Small intestine (tissue), 7 donors: ENCODE data around the gene PNMA6E. TPM values are rescaled to one million over a fixed set of nuclear protein-coding genes. Genes with fewer than 3 reads are reported as not detected.
"Not testable (repeated sequence)": the region's sequence is repeated elsewhere in the genome, so short reads cannot be mapped to it uniquely, and the experiment has no call there.

Experiments used
- DNase-seq, 2 donors: peaks; one replicate each; pipeline versions ENCODE4 v3.0.0 to v3.0.0-alpha.2; 2013
- FAIRE-seq: peaks from 2 replicates; lab custom pipeline; 2012; peaks lifted over from hg19 to GRCh38; lab: Jason Lieb, UNC
- H3K27ac ChIP-seq, 3 donors: one replicate each; pipeline ENCODE4 v1.5.1; 2013; ENCODE audit warnings: low read length in 2 of 3, mild to moderate bottlenecking in 2 of 3, control low read depth in 1 of 3, inconsistent platforms in 1 of 3, low read depth in 1 of 3, moderate library complexity in 1 of 3
- H3K27me3 ChIP-seq, 3 donors: one replicate each; pipeline ENCODE4 v1.6.1; 2013; ENCODE audit warnings: low read length in 3 of 3, inconsistent platforms in 1 of 3; ENCODE audit not compliant: control insufficient read depth in 3 of 3, insufficient read depth in 3 of 3
- H3K36me3 ChIP-seq, 3 donors: one replicate each; pipeline ENCODE4 v1.6.1; 2013; ENCODE audit warnings: low read length in 3 of 3, inconsistent platforms in 1 of 3, low read depth in 1 of 3, mild to moderate bottlenecking in 1 of 3, moderate library complexity in 1 of 3; ENCODE audit not compliant: control insufficient read depth in 3 of 3, insufficient read depth in 2 of 3
- H3K4me1 ChIP-seq, 3 donors: one replicate each; pipeline ENCODE4 v1.6.1; 2013; ENCODE audit warnings: low read length in 2 of 3, inconsistent platforms in 1 of 3, low read depth in 1 of 3, mild to moderate bottlenecking in 1 of 3, moderate library complexity in 1 of 3; ENCODE audit not compliant: control insufficient read depth in 3 of 3, insufficient read depth in 2 of 3
- H3K4me3 ChIP-seq, 3 donors: one replicate each; pipeline ENCODE4 v1.5.1; 2013; ENCODE audit warnings: low read length in 3 of 3, control low read depth in 1 of 3, inconsistent platforms in 1 of 3, low read depth in 1 of 3, mild to moderate bottlenecking in 1 of 3, moderate library complexity in 1 of 3
- H3K9me3 ChIP-seq, 2 donors: one replicate each; pipeline ENCODE4 v1.6.1; 2013; ENCODE audit warnings: low read depth in 1 of 2, low read length in 1 of 2; ENCODE audit not compliant: control insufficient read depth in 2 of 2, insufficient read depth in 1 of 2
- WGBS, 3 donors: extraction: QIAGEN DNeasy Blood & Tissue Kit; methylation state at CpG; one replicate each; pipeline ENCODE4 v1.1.7; 2013; 5-methylcytosine and 5-hydroxymethylcytosine counted together
- polyA plus RNA-seq, 4 donors: library from polyadenylated mRNA; stranded (reverse) in 3 of 4; unstranded in 1 of 4; fragments of 200-250 nt in 3 of 4; fragments of 120-200 nt in 1 of 4; gene quantifications; one replicate each; pipeline versions ENCODE4 v1.2.1 to v1.2.3, GENCODE V29; 2013
- donor health status: healthy with polysubstance abuse.
- donor health status: control.
- donor health status: control.
- donor health status: Bipolar disorder and iron deficiency.
- donor health status: healthy.

Gene PNMA6E
- polyA plus RNA-seq, 4 donors: not detected

- Histone ChIP-seq H3K27me3 (no peaks in the 10 kb centered on the region), H3K4me1 (no peaks in the 10 kb centered on the region), H3K36me3 (no peaks in the 10 kb centered on the region), H3K9me3 (no peaks in the 10 kb centered on the region), H3K27ac (no peak overlapping the region), H3K4me3 (no peak overlapping the region)
- DNase-seq (no peak), FAIRE-seq (no peak)
- WGBS, 3 donors: 81 to 89% (median 86%) methylated on average over 14 to 17 of the region's 17 CpGs
These were observed 2.7 kb downstream of the PNMA6E start for GRCh38 chrX:153398275-153398960.

GRCh38 chrX:153397256-153397960 lies 3.7 kb downstream of the PNMA6E start:
- FAIRE-seq (no peak), DNase-seq (no peak)
- no peaks in the 10 kb centered on the region for H3K9me3 ChIP-seq
- H3K27ac ChIP-seq: no peak overlapping the region
- no peaks in the 10 kb centered on the region for H3K4me1 ChIP-seq
- no peak overlapping the region for H3K4me3 ChIP-seq
- H3K36me3 ChIP-seq: no peaks in the 10 kb centered on the region
- H3K27me3 ChIP-seq: no peaks in the 10 kb centered on the region
- WGBS, 3 donors: 73 to 88% (median 74%) methylated on average over 24 to 27 of the region's 27 CpGs

- no peaks in the 10 kb centered on the region for H3K36me3 ChIP-seq
- H3K9me3 ChIP-seq: no peaks in the 10 kb centered on the region
- WGBS, 3 donors: 84 to 93% (median 89%) methylated on average over 9 to 26 of the region's 26 CpGs
- no peak overlapping the region for H3K4me3 ChIP-seq
- H3K27ac ChIP-seq: no peak overlapping the region
- no peaks in the 10 kb centered on the region for H3K27me3 ChIP-seq
- no peaks in the 10 kb centered on the region for H3K4me1 ChIP-seq
- DNase-seq (no peak), FAIRE-seq (no peak)
These were observed 4.6 kb downstream of the PNMA6E start for GRCh38 chrX:153396320-153397195.

- FAIRE-seq: no peak
- H3K4me1 ChIP-seq: no peaks in the 10 kb centered on the region
- 82 to 92% (median 87%) methylated on average over 24 to 26 of the region's 26 CpGs for WGBS, 3 donors
- no peaks in the 10 kb centered on the region for H3K27me3 ChIP-seq
- no peak overlapping the region for H3K27ac ChIP-seq
- H3K4me3 ChIP-seq: no peak overlapping the region
- H3K9me3 ChIP-seq: no peaks in the 10 kb centered on the region
- DNase-seq: no peak
- H3K36me3 ChIP-seq: no peaks in the 10 kb centered on the region
These were observed 5.4 kb downstream of the PNMA6E start for GRCh38 chrX:153395613-153396319.

- FAIRE-seq: no peak
- no peaks in the 10 kb centered on the region for H3K9me3 ChIP-seq
- no peak for DNase-seq
- H3K36me3 ChIP-seq: no peaks in the 10 kb centered on the region
- no peaks in the 10 kb centered on the region for H3K4me1 ChIP-seq
- no peak overlapping the region for H3K27ac ChIP-seq
- 52 to 82% (median 64%) methylated on average over 13 of the region's 13 CpGs for WGBS, 3 donors
- no peaks in the 10 kb centered on the region for H3K27me3 ChIP-seq
- H3K4me3 ChIP-seq: no peak overlapping the region
These were observed 6.5 kb downstream of the PNMA6E start for GRCh38 chrX:153394612-153395011.

- H3K4me1 ChIP-seq: no peaks in the 10 kb centered on the region
- no peaks in the 10 kb centered on the region for H3K27me3 ChIP-seq
- WGBS, 3 donors: 86 to 92% (median 88%) methylated on average over 16 of the region's 16 CpGs
- H3K27ac ChIP-seq: no peak overlapping the region
- DNase-seq (no peak), FAIRE-seq (no peak)
- H3K9me3 ChIP-seq: no peaks in the 10 kb centered on the region
- no peaks in the 10 kb centered on the region for H3K36me3 ChIP-seq
- no peak overlapping the region for H3K4me3 ChIP-seq
These were observed 8.4 kb downstream of the PNMA6E start for GRCh38 chrX:153392642-153393321.

GRCh38 chrX:153389460-153389768 lies 11.7 kb downstream of the PNMA6E start:
- not testable (repeated sequence) for H3K9me3 ChIP-seq, H3K4me1 ChIP-seq, FAIRE-seq, DNase-seq, H3K4me3 ChIP-seq, H3K36me3 ChIP-seq, H3K27me3 ChIP-seq, H3K27ac ChIP-seq
- WGBS, 3 donors: 97 to 100% (median 98%) methylated on average over 2 to 6 of the region's 6 CpGs
